Thyroid gland (tissue), 4 donors: Measurements from ENCODE around the gene C7.

ENCODE experiments used
- CTCF ChIP-seq, 6 experiments: fragments of 200-600 bp in 3 of 6; fragments of 450-650 bp in 3 of 6; sonication (generic) in 3 of 6; IDR thresholded peaks; one replicate each; pipeline ENCODE4 v1.5.1; 2016 to 2019; ENCODE audit warnings: antibody characterized with exemption in 6 of 6, mild to moderate bottlenecking in 2 of 6, inconsistent platforms in 1 of 6, moderate library complexity in 1 of 6
- POLR2A ChIP-seq, 2 donors: fragments of 450-650 bp; IDR thresholded peaks; one replicate each; pipeline ENCODE4 v1.6.1; 2017; ENCODE audit warnings: antibody characterized with exemption in 2 of 2, mild to moderate bottlenecking in 2 of 2, moderate library complexity in 1 of 2

DNA sequence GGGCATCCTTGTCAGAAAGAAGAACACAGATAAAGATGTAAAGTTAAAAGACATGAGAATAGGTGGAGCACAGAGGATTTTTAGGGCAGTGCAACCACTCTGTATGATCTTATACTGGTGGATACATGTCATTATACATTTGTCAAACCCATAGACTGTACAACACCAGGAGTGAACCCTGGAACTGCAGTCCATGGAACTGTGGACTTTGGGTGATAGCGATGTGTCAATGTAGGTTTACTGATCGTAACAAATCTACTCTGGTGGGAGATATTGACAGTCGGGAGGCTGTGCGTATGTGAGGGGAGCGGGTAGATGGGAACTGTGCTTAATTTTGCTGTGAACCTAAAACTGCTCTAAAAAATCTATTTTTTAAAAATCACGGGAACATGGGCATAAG lies 101.3 kb downstream of the C7 start:
- TF ChIP-seq CTCF (IDR thresholded peaks at IDR 0.05) (no peak), POLR2A (IDR thresholded peaks at IDR 0.05) (no peak)
